Naive thymus-derived CD4-positive, alpha-beta T cell (primary cell): Measurements from ENCODE around the gene HAVCR1. TPM values are rescaled to one million over a fixed set of nuclear protein-coding genes. Genes with fewer than 3 reads are reported as not detected.
"Not testable (repeated sequence)": the region's sequence is repeated elsewhere in the genome, so short reads cannot be mapped to it uniquely, and the experiment has no call there.

Source experiments
- ATAC-seq: fragments of 150-1000 bp; cut with Tn5 transposase; 2 replicates; pipeline ENCODE4 v1.10.0; 2021; ENCODE audit warnings: mild to moderate bottlenecking, moderate library complexity
- CTCF ChIA-PET: fragments of 350-600 bp; sonication (Branson Sonifier 250); formaldehyde crosslinking; loops from one replicate; lab custom pipeline; 2021; ENCODE audit warnings: antibody characterized with exemption; lab: Charles Lee
- POLR2A ChIA-PET: fragments of 350-600 bp; sonication (Branson Sonifier 250); formaldehyde crosslinking; loops from one replicate; lab custom pipeline; 2021; ENCODE audit warnings: antibody characterized with exemption, inconsistent platforms; lab: Charles Lee
- DNase-seq, 9 donors: peaks; one replicate each; pipeline versions ENCODE4 v3.0.0 to v3.0.0-alpha.2; 2020 to 2022; ENCODE audit warnings: mixed read lengths in 1 of 9
- H3K27ac ChIP-seq: one replicate; pipeline ENCODE4 v1.7.0; 2013; ENCODE audit warnings: mild to moderate bottlenecking, low read depth, low read length, moderate library complexity
- H3K27me3 ChIP-seq, 2 donors: one replicate each; pipeline ENCODE4 v1.7.0; 2013; ENCODE audit warnings: low read length in 2 of 2, mild to moderate bottlenecking in 2 of 2, moderate library complexity in 2 of 2; ENCODE audit not compliant: control insufficient read depth in 2 of 2, insufficient read depth in 2 of 2
- H3K36me3 ChIP-seq, 3 experiments: 1 replicate in 2 of 3; 2 replicates in 1 of 3; pipeline ENCODE4 v1.7.0; 2013; ENCODE audit warnings: low read length in 3 of 3, mild to moderate bottlenecking in 3 of 3, moderate library complexity in 1 of 3; ENCODE audit not compliant: insufficient read depth in 3 of 3, control insufficient read depth in 2 of 3
- H3K4me1 ChIP-seq, 2 donors: one replicate each; pipeline ENCODE4 v1.7.0; 2013; ENCODE audit warnings: low read length in 2 of 2, mild to moderate bottlenecking in 2 of 2, moderate library complexity in 1 of 2; ENCODE audit not compliant: control insufficient read depth in 2 of 2, insufficient read depth in 2 of 2
- H3K4me3 ChIP-seq: 2 replicates; pipeline ENCODE4 v1.7.0; 2013; ENCODE audit warnings: mild to moderate bottlenecking, low read length
- H3K9me3 ChIP-seq, 3 experiments: 1 replicate in 2 of 3; 2 replicates in 1 of 3; pipeline ENCODE4 v1.7.0; 2013; ENCODE audit warnings: low read length in 3 of 3; ENCODE audit not compliant: control insufficient read depth in 2 of 3
- H3K27ac Mint-ChIP-seq, 9 donors: one replicate each; pipeline ENCODE4 v1.8.0; 2020 to 2022; ENCODE audit warnings: mixed read lengths in 9 of 9, mild to moderate bottlenecking in 8 of 9, moderate library complexity in 5 of 9, inconsistent platforms in 2 of 9
- H3K27me3 Mint-ChIP-seq, 5 donors: one replicate each; pipeline ENCODE4 v1.8.0; 2021 to 2022; ENCODE audit warnings: mixed read lengths in 5 of 5, mild to moderate bottlenecking in 1 of 5
- H3K36me3 Mint-ChIP-seq, 5 donors: one replicate each; pipeline ENCODE4 v1.8.0; 2020 to 2022; ENCODE audit warnings: mixed read lengths in 5 of 5, mild to moderate bottlenecking in 3 of 5, inconsistent platforms in 1 of 5
- H3K4me1 Mint-ChIP-seq, 7 donors: one replicate each; pipeline ENCODE4 v1.8.0; 2020 to 2022; ENCODE audit warnings: mixed read lengths in 7 of 7, mild to moderate bottlenecking in 3 of 7, inconsistent platforms in 1 of 7
- H3K4me3 Mint-ChIP-seq, 10 donors: one replicate each; pipeline ENCODE4 v1.8.0; 2020 to 2022; ENCODE audit warnings: mild to moderate bottlenecking in 10 of 10, mixed read lengths in 10 of 10, moderate library complexity in 6 of 10, inconsistent platforms in 2 of 10
- H3K9me3 Mint-ChIP-seq, 11 donors: one replicate each; pipeline ENCODE4 v1.8.0; 2020 to 2022; ENCODE audit warnings: mixed read lengths in 11 of 11, mild to moderate bottlenecking in 4 of 11, inconsistent platforms in 1 of 11, moderate library complexity in 1 of 11
- intact Hi-C, 2 donors: fragments of 100-400 bp; cut with micrococcal nuclease; formaldehyde crosslinking; loops; one replicate each; pipeline ENCODE4 v1.15.1; 2023
- polyA plus RNA-seq, 2 donors: library from polyadenylated mRNA; unstranded; fragments of 300-500 nt; fragmentation: Illumina TruSeq; gene quantifications; one replicate each; pipeline ENCODE4 v1.2.3, GENCODE V29; 2021
- total RNA-seq, 6 experiments: library from RNA in 5 of 6; stranded (reverse) in 5 of 6; gene quantifications; 1 replicate in 5 of 6; 2 replicates in 1 of 6; pipeline ENCODE4 v1.2.3 and lab custom pipeline; 2021 to 2026

Gene HAVCR1
- total and polyA plus RNA-seq, 7 experiments from 2014 or later: 2.1 to 32.3 (median 7.7) TPM

GRCh38 chr5:157047016-157047415, 11.9 kb downstream of the HAVCR1 start:
- H3K4me1 Mint-ChIP-seq: peaks cover 20 to 89% (median 75%) of the 10 kb centered on the region in 7 donors
- ATAC-seq, H3K4me3 ChIP-seq, H3K9me3 Mint-ChIP-seq, H3K36me3 ChIP-seq, DNase-seq, H3K27ac ChIP-seq, intact Hi-C loops, H3K27me3 Mint-ChIP-seq, H3K27me3 ChIP-seq, H3K9me3 ChIP-seq: not testable (repeated sequence)
- POLR2A ChIA-PET: interaction anchor here (1.0 kb wide), 1 partner anchor 15 kb away, joined by 3 read pairs; no protein-coding TSS in a partner anchor
- CTCF ChIA-PET: interaction anchor here (1.4 kb wide), 1 partner anchor 133 kb away, joined by 4 read pairs; no protein-coding TSS in a partner anchor
- H3K36me3 Mint-ChIP-seq: peaks cover 0 to 60% (median 8%) of the 10 kb centered on the region in 5 donors
- H3K27ac Mint-ChIP-seq: peak overlapping the region in 8 of 9 donors; percentile 32 to 94 (median 90)
- peaks cover 0 to 32% of the 10 kb centered on the region in 2 donors for H3K4me1 ChIP-seq
- H3K4me3 Mint-ChIP-seq: peak overlapping the region in 7 of 10 donors; percentile 4 to 92 (median 32)

DNA sequence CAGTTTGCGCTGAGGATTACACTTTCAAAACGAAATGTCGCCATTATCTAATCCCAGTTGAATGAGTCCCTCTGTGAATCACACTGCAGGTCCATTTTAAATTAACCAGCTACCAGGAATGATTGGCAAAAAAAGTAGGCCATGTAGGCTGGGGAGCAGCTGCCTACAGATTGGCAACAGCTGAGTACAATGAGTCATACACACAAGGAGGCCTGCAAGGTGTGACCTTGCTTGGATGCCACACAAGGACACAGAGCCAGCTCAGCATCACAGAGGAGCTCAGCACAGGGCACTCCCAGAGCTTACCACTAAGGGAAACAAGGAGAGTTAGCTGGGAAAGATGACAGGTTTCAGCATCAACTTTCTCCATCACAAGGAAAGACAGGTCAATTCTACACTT, 12.9 kb downstream of the HAVCR1 start:
- Histone ChIP-seq H3K27me3 (no peaks in the 10 kb centered on the region), H3K4me1 (peaks cover 0 to 32% of the 10 kb centered on the region in 2 donors), H3K27ac (no peak overlapping the region), H3K9me3 (no peaks in the 10 kb centered on the region), H3K36me3 (no peaks in the 10 kb centered on the region), H3K4me3 (no peak overlapping the region)
- H3K4me3 Mint-ChIP-seq: peak overlapping the region in 8 of 10 donors; percentile 9 to 49 (median 32)
- H3K27ac Mint-ChIP-seq: peak overlapping the region; percentile 26 to 91 (median 59)
- ChIA-PET POLR2A (no interaction called here), CTCF (interaction anchor here (1.4 kb wide), 1 partner anchor 132 kb away, joined by 4 read pairs; no protein-coding TSS in a partner anchor)
- H3K36me3 Mint-ChIP-seq: peaks cover 0 to 58% (median 15%) of the 10 kb centered on the region in 5 donors
- H3K27me3 Mint-ChIP-seq: no peaks in the 10 kb centered on the region
- peaks cover 0 to 8% (median 0%) of the 10 kb centered on the region in 11 donors for H3K9me3 Mint-ChIP-seq
- ATAC-seq: no peak
- intact Hi-C loops: no loop called here
- peaks cover 17 to 79% (median 65%) of the 10 kb centered on the region in 7 donors for H3K4me1 Mint-ChIP-seq
- no peak for DNase-seq

DNA sequence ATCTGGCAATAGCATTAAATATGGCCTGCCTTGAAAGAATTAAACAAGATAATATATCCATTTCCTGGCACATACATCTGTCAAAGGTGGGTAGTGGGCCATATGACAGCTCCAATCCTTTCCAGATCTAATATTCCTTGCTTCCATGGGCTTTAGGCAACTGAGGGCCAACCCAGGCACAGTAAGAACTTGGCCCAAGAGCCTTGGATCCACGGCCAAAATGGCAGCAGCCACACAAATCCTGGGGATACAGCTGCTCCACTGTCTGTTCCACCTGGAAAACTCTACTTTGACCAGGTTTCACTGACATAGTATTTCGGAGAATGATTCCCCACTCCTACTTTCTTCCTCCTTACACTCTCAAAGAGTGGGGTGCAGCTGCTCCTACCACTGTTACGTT, 13.3 kb downstream of the HAVCR1 start:
- Histone ChIP-seq H3K27ac (no peak overlapping the region), H3K4me1 (peaks cover 0 to 29% of the 10 kb centered on the region in 2 donors), H3K9me3 (no peaks in the 10 kb centered on the region), H3K36me3 (no peaks in the 10 kb centered on the region), H3K4me3 (no peak overlapping the region), H3K27me3 (no peaks in the 10 kb centered on the region)
- ATAC-seq: no peak
- peaks cover 0 to 8% (median 0%) of the 10 kb centered on the region in 11 donors for H3K9me3 Mint-ChIP-seq
- POLR2A ChIA-PET: no interaction called here
- peak overlapping the region in 7 of 9 donors; percentile 31 to 91 (median 69) for H3K27ac Mint-ChIP-seq
- CTCF ChIA-PET: interaction anchor here (1.4 kb wide), 1 partner anchor 132 kb away, joined by 4 read pairs; no protein-coding TSS in a partner anchor
- intact Hi-C loops: no loop called here
- H3K36me3 Mint-ChIP-seq: peaks cover 0 to 58% (median 18%) of the 10 kb centered on the region in 5 donors
- H3K4me1 Mint-ChIP-seq: peaks cover 17 to 75% (median 61%) of the 10 kb centered on the region in 7 donors
- H3K27me3 Mint-ChIP-seq: no peaks in the 10 kb centered on the region
- H3K4me3 Mint-ChIP-seq: peak overlapping the region in 2 of 10 donors; percentile 49 to 71
- DNase-seq: no peak

- peak overlapping the region in 5 of 10 donors; percentile 10 to 56 (median 21) for H3K4me3 Mint-ChIP-seq
- peak overlapping the region in 4 of 9 donors; percentile 32 to 78 (median 52) for H3K27ac Mint-ChIP-seq
- no peaks in the 10 kb centered on the region for H3K36me3 ChIP-seq
- no peaks in the 10 kb centered on the region for H3K27me3 ChIP-seq
- H3K4me1 ChIP-seq: peaks cover 6% of the 10 kb centered on the region in 2 donors
- ChIA-PET CTCF (interaction anchor here (1.0 kb wide), 1 partner anchor 54 kb away, joined by 5 read pairs; no protein-coding TSS in a partner anchor), POLR2A (interaction anchor here (0.6 kb wide), 1 partner anchor 17 kb away, joined by 5 read pairs; no protein-coding TSS in a partner anchor)
- no peak for DNase-seq
- H3K4me3 ChIP-seq: no peak overlapping the region
- no peak for ATAC-seq
- peaks cover 0 to 5% (median 0%) of the 10 kb centered on the region in 11 donors for H3K9me3 Mint-ChIP-seq
- no peaks in the 10 kb centered on the region for H3K27me3 Mint-ChIP-seq
- H3K27ac ChIP-seq: no peak overlapping the region
- H3K36me3 Mint-ChIP-seq: peaks cover 5 to 45% (median 34%) of the 10 kb centered on the region in 5 donors
- H3K4me1 Mint-ChIP-seq: peaks cover 6 to 33% (median 16%) of the 10 kb centered on the region in 7 donors
- intact Hi-C loops: loop anchor here in 1 of 2 donors (2.0 kb wide), 1 partner anchor 14 kb away; no protein-coding TSS in a partner anchor
- H3K9me3 ChIP-seq: no peaks in the 10 kb centered on the region
Measured at GRCh38 chr5:157038568-157039187, 20.2 kb downstream of the HAVCR1 start.

DNA sequence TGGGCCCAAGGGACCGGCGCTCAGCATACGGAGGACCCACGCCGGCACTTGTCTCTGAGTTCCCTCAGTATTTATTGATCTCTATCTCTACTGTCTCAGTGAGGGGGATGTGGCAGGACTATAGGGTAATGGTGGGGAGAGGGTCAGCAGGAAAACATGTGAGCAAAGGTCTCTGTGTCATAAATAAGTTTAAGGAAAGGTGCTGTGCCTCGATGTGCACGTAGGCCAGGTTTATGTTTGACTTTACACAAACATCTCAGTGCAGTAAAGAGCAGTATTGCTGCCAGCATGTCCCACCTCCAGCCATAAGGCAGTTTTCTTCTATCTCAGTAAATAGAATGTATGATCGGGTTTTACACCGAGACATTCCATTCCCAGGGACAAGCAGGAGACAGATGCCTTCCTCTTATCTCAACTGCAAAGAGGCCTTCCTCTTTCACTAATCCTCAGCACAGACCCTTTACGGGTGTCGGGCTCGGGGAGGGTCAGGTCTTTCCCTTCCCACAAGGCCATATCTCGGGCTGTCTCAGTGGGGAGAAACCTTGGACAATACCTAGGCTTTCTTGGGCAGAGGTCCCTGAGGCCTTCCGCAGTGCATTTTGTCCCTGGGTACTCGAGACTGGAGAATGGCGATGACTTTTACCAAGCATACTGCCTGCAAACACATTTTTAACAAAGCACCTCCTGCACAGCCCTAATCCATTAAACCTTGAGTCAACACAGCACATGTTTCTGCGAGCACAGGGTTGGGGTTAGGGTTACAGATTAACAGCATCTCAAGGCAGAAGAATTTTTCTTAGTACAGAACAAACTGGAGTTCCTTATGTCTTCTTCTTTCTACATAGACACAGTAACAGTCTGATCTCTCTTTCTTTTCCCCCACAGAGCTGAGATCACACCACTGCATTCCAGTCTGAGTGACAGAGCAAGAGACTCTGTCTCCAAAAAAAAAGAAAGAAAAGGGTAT, 24.5 kb downstream of the HAVCR1 start:
- H3K4me3 ChIP-seq, H3K27ac ChIP-seq, DNase-seq, POLR2A ChIA-PET, H3K27me3 Mint-ChIP-seq, H3K9me3 ChIP-seq, H3K9me3 Mint-ChIP-seq, intact Hi-C loops, H3K36me3 ChIP-seq, H3K4me3 Mint-ChIP-seq, ATAC-seq, H3K4me1 ChIP-seq, H3K27me3 ChIP-seq: not testable (repeated sequence)
- Mint-ChIP-seq H3K4me1 (peaks cover 6 to 66% (median 14%) of the 10 kb centered on the region in 7 donors), H3K36me3 (peaks cover 5 to 45% (median 29%) of the 10 kb centered on the region in 5 donors), H3K27ac (peak overlapping the region in 3 of 9 donors; percentile 34 to 59 (median 35))
- CTCF ChIA-PET: interaction anchor here (0.7 kb wide), 1 partner anchor 64 kb away, joined by 3 read pairs; no protein-coding TSS in a partner anchor

- H3K4me3 Mint-ChIP-seq: peak overlapping the region in 1 of 10 donors; percentile 12
- ChIA-PET POLR2A (interaction anchor here (0.7 kb wide), 1 partner anchor 18 kb away, joined by 3 read pairs; no protein-coding TSS in a partner anchor), CTCF (no interaction called here)
- intact Hi-C loops: no loop called here
- Histone ChIP-seq H3K27ac (no peak overlapping the region), H3K4me3 (no peak overlapping the region), H3K4me1 (peaks cover 0 to 1% of the 10 kb centered on the region in 2 donors), H3K27me3 (no peaks in the 10 kb centered on the region), H3K9me3 (no peaks in the 10 kb centered on the region), H3K36me3 (no peaks in the 10 kb centered on the region)
- DNase-seq (no peak), ATAC-seq (no peak)
- peak overlapping the region in 1 of 9 donors; percentile 42 for H3K27ac Mint-ChIP-seq
- peaks cover 0 to 5% (median 0%) of the 10 kb centered on the region in 11 donors for H3K9me3 Mint-ChIP-seq
- H3K27me3 Mint-ChIP-seq: no peaks in the 10 kb centered on the region
- H3K4me1 Mint-ChIP-seq: peaks cover 2 to 71% (median 11%) of the 10 kb centered on the region in 7 donors
- H3K36me3 Mint-ChIP-seq: peaks cover 5 to 49% (median 29%) of the 10 kb centered on the region in 5 donors
Measured at GRCh38 chr5:157033071-157033583, 25.8 kb downstream of the HAVCR1 start.
